CD4-positive, alpha-beta T cell treated with Interleukin-15 for 1 hour (primary cell): ENCODE data around the gene ZNF273.
"Not testable (repeated sequence)": the region's sequence is repeated elsewhere in the genome, so short reads cannot be mapped to it uniquely, and the experiment has no call there.

ENCODE experiments used
- DNase-seq: peaks from one replicate; pipeline ENCODE4 v3.0.0-alpha.2; 2020

The ZNF273 gene

GRCh38 chr7:64902806-64903721 is at the start of gene ZNF273:
ZNF273 (plus strand) TSS chr7:64903273; CDS start chr7:64903318, 45 bp downstream.
- peak; percentile 92 for DNase-seq

GRCh38 chr7:64853679-64854078 is 49.4 kb upstream of the ZNF273 start:
- DNase-seq, result no peak

DNA sequence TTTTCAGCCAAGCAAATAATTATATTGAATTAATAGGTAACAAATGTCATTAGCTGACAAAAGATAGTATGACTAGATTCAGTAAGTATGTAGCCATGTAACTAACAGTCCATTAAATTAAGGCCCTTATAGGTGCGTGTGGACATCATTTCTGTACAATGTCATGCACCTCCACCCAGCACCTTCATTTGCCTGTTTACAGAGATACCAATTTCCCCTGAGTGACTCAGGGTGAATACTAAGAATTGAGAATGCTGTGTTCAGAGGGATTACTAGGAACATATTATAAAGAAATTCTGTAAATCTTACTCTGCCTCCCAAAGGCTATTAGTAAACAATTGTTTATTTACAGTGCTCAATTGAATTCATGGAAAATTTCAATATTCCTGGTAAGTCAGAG is 48.1 kb upstream of the ZNF273 start:
- DNase-seq, result no peak

DNA sequence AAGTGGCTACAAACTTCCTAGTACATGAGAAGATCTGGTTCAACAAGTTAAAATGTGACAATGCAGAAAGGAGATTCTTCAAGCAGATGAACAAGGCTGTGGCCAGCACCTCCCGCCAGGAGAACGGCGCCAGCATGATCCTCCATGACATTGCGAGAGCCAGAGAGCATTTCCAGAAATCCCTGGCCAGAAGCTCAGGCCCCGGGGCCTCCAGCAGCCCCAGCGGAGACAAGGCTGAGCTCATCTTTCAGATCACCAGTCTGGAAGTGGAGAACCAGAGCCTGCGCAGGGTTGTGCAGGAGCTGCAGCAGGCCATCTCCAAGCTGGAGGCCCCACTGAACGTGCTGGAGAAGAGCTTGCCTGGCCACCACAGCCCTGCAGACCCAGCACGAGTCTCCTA is 40.1 kb upstream of the ZNF273 start:
- DNase-seq, result no peak

DNA sequence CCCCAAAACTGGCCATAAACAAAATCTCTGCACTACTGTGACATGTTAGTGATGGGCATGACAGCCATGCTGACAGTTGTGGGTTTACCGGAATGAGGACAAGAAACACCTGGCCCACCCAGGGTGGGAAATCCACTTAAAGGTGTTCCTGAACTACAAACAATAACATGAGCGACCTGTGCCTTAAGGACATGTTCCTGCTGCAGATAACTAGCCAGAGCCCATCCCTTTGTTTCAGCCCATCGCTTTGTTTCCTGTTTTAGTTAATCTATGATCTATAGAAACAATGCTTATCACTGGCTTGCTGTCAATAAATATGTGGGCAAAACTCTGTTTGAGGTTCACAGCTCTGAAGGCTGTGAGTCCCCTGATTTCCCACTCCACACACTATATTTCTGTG is 39.5 kb upstream of the ZNF273 start:
- not testable (repeated sequence) for DNase-seq

DNA sequence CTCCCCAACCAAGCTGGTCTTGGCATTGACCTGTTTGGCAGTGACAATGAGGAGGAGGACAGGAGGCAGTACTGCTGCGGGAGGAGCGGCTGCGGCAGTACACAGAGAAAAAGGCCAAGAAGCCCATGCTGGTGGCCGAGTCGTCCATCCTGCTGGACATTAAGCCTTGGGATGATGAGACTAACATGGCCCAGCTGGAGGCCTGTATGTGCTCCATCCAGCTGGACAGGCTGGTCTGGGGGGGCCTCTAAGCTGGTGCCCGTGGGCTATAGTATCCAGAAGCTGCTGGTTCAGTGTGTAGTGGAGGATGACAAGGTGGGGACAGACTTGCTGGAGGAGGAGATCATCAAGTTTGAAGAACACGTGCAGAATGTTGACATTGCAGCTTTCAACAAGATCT is 39.1 kb upstream of the ZNF273 start:
- no peak for DNase-seq

GRCh38 chr7:64867863-64868440 is 35.1 kb upstream of the ZNF273 start:
- DNase-seq, result no peak

DNA sequence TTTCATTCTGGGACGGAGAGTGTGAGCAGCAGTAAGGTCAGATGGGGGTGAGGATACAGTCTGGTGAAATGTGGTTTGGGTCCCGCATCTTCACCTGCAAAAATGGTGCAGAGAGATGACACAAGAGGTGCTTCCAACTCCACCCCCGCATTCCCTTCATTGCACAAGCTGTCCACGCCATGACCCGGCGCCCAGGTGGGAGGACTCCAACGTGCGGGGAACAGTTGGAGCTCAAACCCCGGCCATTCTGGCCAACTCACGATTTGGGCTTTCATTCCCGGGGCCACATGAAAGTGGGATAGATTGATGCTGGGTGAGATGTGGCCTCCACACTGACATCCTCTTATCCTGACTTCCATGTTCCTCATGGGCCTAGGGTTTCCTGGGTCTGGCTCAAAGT is 34.6 kb upstream of the ZNF273 start:
- no peak for DNase-seq

- DNase-seq, result no peak
Measured at GRCh38 chr7:64869121-64869725, 33.9 kb upstream of the ZNF273 start.

DNA sequence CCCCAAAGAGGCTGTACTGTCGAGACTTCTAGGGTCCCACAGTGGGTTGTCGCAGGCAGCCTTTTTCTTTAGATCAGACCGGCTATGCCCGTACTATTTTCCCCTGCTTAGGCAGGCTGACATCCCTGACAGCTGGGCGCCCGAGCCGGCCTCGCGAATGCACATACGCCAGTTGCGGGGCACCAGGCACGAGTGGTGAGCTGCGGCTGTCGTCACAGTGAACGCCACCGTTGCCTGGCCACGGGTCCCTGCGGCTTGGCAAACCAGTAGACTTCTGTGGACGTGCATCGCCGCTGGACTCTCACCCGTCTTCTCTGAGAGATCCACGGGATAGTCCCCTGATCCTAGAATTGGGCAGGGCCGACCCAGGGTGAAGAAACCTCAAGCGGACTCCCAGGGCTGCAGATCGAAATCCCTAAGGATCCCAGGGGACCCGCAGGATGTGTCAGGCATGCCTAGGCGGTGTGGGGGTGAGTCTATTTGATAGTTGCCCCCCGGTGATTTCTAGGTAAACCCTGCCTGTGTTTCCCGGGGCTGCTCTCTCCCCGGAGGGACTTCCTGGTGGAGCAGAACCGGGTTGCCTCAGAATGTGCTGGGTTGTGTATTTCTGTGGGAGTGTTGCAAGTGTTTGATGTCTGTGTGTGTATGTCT is 33.0 kb upstream of the ZNF273 start:
- DNase-seq, result no peak

DNA sequence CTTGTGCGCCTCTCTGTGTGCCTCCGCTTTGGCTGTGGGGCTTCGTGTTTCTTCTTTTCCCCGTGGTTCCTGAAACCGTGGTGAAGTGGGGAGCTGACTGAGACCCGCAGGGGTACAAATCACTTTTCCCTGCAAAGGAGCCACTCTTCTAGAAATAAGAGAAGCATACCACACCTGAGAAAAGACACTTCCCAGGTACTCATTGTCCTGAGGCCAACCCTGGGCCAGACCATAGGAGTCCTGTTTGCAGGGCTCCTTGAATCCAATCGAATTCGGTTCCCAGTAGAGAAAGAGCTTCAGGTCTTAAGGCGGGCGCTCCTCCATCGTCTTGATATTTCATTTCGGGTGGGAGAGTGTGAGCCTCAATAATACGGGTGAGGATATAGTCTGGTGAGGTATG is 32.4 kb upstream of the ZNF273 start:
- DNase-seq, result no peak

DNA sequence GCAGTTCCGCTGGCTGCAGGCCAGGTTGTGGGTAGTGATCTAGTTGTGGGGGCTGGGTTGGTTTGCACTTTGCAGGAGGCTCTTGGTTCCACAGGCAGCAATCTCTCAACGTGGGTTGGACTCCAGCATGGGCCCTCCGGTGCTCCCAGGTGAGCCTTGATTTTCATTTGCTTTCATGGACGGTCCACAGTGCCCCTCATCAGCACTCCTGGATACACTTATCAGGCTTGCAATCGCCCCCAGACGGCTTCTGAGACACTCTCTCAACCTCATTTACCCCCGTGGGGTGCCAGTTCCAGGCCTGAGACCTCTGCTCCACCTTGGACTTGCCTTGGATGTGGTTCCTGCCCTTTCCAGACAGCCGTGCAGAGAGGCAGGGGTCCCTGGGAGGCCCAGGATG is 31.3 kb upstream of the ZNF273 start:
- no peak for DNase-seq

GRCh38 chr7:64872351-64873154 is 30.5 kb upstream of the ZNF273 start:
- no peak for DNase-seq

GRCh38 chr7:64873155-64873500 is 29.9 kb upstream of the ZNF273 start:
- no peak for DNase-seq

GRCh38 chr7:64873517-64873916 is 29.6 kb upstream of the ZNF273 start:
- DNase-seq, result no peak

- no peak for DNase-seq
Measured at GRCh38 chr7:64874114-64874513, 29.0 kb upstream of the ZNF273 start.

- no peak for DNase-seq
Measured at GRCh38 chr7:64874562-64875250, 28.4 kb upstream of the ZNF273 start.

DNA sequence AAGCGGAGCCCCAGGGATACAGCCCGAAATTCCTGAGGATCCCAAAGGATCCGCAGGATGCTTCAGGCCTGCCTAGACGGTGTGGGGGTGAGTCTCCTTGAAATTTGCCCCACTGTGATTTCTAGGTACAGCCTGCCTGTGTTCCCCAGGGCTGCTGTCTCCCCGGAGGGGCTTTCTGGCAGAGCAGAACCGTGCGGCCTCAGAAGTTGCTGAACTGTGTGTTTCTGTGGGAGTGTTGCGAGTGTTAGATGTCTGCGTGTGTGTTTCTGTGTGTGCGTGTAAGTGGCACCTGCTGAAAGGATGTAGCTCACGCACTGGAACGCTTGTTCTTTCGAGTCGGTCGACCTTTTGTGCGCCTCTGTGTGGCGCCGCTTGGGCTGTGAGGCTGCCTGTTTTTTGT is 27.8 kb upstream of the ZNF273 start:
- no peak for DNase-seq

DNA sequence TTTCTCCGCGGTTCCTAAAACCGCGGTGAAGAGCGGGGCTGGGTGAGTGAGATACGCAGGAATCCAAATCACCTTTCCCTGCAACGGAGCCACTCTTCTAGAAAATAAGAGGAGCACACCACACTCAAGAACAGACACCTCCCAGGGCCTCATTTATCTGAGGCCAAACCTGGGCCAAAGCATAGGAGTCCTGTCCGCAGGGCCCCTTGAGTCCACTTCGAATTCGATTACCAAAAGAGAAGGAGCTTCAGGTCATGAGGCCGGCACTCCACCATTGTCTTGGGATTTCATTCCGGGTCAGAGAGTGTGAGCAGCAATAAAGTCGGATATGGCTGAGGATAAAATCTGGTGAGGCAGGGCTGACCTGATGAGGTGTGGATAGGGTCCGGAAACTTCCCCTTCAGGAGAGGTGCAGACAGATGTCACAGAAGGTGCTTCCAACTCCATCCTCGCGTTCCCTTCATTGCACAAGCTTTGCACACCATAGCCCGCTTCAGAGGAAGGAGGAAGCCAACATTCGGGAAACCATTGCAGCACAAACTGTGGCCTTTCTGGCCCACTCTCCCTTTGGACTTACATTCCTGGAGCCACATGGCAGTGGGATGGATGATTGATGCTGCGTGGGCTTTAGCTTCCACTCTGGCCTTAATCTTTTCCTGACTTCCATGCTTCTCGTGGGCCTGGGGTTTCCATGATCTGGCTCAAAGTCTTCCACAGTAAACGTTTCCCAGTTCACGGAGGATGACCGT is 27.2 kb upstream of the ZNF273 start:
- no peak for DNase-seq

DNA sequence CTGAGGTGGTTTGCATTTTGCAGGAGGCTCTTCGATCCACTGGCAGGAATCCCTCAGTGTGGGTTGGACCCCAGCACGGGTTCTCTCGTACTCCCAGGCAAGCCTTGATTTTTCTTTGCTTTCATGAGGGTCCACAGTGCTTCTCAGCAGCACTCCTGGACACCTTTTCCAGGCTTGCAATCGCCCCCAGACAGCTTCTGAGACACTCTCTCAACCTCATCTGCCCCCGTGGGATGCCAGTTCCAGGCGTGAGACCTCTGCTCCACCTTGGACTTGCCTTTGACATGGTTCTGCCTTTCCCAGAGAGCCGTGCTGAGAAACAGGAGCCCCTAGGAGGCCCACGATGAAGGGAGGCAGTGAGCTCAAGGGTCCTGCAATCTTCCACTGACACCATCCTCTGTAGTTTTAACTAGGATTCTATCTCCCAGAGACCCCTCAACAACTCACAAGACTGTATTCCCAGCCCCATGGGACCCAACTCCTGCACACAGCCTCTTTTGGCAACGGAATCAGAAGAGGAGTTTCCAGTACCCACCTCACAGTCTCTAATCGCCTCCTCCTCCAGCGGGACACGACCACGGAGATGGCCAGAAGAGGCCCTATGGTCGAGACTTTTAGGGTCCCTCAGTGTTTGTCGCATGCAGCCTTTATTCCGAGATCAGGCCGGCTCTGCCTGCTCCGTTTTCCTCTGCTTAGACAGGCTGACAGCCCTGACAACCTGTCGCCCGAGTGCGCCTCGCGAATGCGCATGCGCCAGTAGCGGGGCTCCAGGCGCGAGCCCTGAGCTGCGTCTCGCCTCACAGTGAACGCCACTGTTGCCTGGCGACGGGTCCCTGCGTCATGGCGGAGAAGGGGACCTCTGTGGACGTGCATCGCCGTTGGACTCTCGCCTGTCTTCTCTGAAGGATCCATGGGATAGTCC is 26.0 kb upstream of the ZNF273 start:
- peak; percentile 75 for DNase-seq
